T-helper 2 cell (primary cell): ENCODE data around the gene CDH10.

Experiments used
- DNase-seq, 5 experiments: peaks; one replicate each; pipeline versions ENCODE4 v3.0.0 to v3.0.0-alpha.2; 2012 to 2022

Gene CDH10

GRCh38 chr5:24475101-24475500 is 169.7 kb downstream of the CDH10 start:
- DNase-seq, result no peak

GRCh38 chr5:24474685-24475084 is 170.1 kb downstream of the CDH10 start:
- DNase-seq, result no peak

GRCh38 chr5:24472518-24472917 is 172.3 kb downstream of the CDH10 start:
- DNase-seq, result no peak

- DNase-seq, result no peak
Observed at GRCh38 chr5:24444414-24444813, 200.4 kb downstream of the CDH10 start.

- no peak for DNase-seq
Observed at GRCh38 chr5:24439465-24439864, 205.3 kb downstream of the CDH10 start.
